ENCODE results near the gene MRPL43.
"Not testable (repeated sequence)": the region's sequence is repeated elsewhere in the genome, so short reads cannot be mapped to it uniquely, and the experiment has no call there.

MRPL43 gene

GRCh38 chr10:100986952-100987684, at the start of gene MRPL43, which contains the start of gene TWNK:
TSS of gene MRPL43 (minus strand) at chr10:100987497. CDS start at chr10:100987443, 54 bp downstream.
TSS of gene TWNK (plus strand) at chr10:100987543. CDS start at chr10:100988211, 668 bp downstream.
- peak; percentile 88 for DNase-seq

DNA sequence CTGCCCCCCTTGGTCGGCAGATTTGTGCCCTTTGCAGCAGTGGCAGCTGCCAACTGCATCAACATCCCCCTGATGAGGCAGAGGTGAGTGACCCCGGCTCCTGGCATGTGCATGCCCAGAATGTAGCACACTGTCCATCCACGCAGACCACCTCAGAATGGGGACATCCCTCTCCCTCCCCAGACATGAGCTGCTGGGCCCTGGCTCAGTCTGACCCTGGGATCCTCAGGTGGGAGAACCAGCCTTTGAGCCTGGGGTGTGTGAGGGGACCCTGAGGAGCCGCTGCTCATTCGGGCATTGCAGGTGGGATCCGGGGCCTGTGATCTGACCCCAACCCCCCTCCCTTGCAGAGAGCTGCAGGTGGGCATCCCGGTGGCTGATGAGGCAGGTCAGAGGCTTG, 49.4 kb upstream of the MRPL43 start:
- no peak for DNase-seq

GRCh38 chr10:101035916-101036702, 48.8 kb upstream of the MRPL43 start:
- DNase-seq, result no peak

DNA sequence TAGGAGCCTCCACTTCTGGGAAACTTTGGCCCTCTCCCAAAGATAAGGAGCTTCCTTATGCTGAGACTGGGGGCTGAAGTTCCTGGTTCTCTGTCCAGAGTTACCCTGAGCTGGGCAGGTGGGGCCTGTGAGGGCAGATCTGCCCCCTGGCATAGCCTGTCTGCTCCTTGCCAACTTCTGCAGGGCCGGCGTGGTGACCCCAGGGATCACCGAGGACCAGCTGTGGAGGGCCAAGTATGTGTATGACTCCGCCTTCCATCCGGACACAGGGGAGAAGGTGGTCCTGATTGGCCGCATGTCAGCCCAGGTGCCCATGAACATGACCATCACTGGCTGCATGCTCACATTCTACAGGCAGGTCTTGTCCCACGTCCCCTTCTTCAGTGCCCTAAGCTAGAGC, 48.0 kb upstream of the MRPL43 start:
- DNase-seq, result no peak

- DNase-seq, result not testable (repeated sequence)
These were observed 47.1 kb upstream of the MRPL43 start for GRCh38 chr10:101034404-101034803.

- DNase-seq, result no peak
These were observed 46.0 kb upstream of the MRPL43 start for GRCh38 chr10:101033276-101033675.

DNA sequence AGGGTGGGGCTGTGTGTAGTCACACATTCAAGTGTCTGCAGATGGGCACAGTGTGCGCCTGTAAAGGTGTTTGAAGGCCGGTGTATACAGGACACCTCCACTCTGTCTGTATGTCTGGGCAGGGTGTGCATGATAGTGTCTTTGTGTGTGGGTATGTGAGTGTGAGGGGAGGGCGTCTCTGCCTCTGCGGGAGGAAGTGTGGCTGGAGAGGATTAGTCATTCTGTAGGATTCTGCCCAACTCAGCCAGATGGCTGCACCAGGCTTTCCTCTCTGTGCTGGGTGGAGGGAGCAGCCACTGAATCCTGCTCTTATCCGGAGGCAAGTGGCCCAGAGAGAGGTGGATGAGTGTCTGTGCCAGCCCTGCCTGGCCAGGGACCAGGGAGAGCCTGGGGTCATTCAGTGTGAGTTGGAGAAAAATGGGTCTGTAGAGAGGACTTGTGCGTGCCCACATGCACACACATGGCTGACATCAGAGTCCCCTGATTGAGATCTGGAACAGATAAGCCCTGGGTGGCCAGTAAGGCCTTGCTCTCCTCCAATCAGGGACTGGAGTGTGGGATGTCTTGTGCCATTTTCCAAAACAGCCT, 45.4 kb upstream of the MRPL43 start:
- peak; percentile 77 for DNase-seq

- DNase-seq, result peak; percentile 38
These were observed 44.7 kb upstream of the MRPL43 start for GRCh38 chr10:101031796-101032636.

DNA sequence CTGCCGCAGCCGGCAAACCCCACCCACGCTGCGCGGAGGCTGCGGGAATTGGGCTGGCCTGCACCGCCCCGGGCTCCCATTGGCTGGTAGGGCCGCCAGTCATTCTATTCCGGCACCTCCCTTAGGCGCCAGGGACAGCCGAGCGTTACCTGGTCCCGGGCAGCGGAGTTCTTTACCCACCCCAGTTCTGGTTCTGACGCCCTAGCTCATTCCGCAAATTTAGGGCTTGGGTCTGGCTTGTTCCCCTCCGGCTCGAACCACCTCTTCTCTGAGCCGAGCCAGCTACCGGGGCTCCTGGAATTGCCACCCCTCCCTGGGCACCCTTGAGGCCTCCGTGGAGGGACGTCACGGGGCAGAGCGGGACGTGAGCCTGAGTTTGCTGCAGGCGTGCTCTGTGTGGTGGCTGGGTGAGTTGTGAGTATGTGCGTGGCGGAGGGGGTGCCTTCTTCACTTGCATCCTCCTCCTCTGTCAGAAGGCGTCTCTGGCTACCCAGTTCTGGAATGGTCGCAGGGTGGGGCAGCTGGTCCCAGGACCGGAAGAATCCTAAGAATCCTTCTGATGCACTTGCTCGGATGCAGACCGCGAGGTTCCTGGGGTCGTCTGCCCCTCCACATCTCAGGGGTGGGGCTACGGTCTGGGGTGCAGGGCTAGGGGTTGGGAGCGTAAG, 44.0 kb upstream of the MRPL43 start, which contains the start of the genes PDZD7 and SFXN3:
Gene PDZD7, minus strand, starts transcription at position 2 of the 668 bp plus-strand sequence. CDS start 910 bp downstream, outside the sequence.
Gene SFXN3, plus strand, starts transcription at position 107 of the 668 bp plus-strand sequence. CDS start 3,461 bp downstream, outside the sequence.
- DNase-seq, result peak; percentile 90

DNA sequence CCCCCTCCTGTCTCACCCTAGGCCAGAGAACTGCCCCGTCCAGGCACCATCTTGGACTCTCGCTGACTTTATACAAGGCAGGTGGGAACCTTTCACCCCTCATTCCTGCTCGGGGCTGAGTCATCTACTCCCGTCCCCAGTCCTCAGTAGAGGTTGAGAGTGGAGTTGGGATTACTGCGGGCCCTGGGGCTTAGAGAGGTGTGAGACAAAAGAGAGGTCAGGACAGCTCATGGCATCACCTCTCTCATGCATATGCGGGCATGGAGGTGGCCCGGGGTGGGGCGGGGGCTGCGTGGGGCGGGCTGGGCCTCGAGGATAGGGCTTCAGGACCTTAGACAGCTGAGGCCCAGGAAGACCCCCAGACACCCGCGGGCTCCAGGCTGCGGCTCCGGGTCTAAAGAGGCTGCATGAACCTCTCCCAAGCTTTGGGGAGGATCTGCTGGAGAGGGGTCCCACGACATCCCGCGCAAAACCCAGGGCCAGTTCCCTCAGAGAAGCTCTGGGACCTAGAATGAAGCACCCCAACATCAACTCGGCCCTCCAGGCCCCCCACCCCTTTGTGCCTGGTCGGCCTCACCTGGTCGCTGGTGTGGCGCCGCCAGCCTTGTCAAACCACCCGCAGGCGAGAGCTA, 43.3 kb upstream of the MRPL43 start:
- DNase-seq, result no peak

DNA sequence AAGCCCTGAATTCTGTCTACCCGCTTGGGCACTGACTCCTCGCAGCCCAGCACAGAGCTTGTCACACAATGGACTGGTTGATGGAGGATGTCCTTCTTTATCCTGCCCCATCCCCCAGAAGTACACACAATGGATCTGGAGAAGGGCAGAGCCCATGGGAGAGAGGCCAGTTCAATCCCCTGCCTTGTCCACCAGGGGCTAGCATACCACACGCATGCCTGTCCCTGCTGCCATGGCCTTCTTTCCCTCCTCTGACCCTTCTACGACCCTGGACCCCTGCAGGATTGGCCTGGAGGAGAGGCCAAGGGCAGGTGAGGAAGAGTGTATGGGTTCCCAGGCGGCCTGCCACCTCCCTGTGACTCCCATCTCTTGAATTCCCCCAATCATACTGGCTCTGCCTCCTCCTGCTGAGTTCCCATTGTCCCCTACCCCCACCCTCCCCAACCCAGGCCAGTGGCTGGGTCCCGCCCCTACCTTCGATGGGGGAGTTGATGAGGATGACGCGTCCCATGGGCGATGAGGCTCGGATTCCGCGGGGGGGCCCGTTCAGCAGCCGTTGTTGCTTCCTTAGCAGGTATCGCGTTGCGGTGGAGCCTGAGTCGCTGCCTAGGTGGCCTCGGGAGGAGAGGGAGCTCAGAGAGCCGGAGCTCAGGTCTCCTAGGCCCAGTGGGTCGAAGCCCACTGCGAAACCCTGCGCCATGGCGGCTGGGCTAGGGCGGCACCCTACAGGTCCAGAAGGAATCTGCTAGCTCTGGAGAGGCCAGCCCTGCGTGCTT, 42.4 kb upstream of the MRPL43 start:
- no peak for DNase-seq

DNA sequence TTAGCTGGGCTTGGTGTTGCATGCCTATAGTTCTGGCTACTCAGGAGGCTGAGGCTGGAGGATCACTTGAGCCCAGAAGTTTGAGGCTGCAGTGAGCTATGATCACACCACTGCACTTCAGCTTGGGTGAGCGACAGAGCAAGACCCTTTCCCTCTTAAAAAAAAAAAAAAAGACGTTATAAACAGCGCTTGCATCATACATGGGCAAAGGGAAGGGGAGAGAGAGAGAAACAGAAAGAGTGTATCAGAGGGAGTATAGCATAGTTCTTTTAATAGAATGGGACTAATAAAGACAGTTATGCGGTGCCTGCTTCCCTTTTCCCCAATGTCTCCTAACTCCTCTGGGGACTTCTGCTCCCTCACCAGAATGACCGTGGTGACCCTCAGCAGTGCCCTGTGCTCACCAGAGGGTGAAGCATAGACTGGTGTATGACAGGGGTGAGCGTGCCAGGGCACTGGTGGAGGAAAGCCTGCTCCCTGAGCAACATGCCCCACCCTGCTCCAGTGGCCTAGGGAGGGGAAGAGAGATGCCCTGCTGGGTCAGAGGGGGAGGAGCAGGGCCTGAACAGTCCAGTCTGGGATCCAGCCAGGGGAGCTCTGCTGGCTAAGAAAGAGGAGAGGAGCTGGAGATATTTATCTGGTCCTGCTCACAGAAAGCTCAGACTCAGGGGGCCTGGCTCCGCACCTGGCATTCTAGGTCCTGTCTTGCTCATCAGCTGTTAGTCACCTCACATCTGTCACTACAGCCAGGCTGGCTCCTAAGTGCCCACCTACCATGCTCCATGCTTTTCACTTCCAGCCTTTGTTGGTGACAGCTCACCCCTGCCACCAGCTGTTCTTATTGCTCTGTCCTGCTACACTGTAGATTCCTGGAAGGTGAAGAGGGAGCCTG, 41.4 kb upstream of the MRPL43 start:
- DNase-seq, result no peak

- no peak for DNase-seq
These were observed 39.9 kb upstream of the MRPL43 start for GRCh38 chr10:101027106-101027720.

- DNase-seq, result no peak
These were observed 35.8 kb upstream of the MRPL43 start for GRCh38 chr10:101022967-101023705.

DNA sequence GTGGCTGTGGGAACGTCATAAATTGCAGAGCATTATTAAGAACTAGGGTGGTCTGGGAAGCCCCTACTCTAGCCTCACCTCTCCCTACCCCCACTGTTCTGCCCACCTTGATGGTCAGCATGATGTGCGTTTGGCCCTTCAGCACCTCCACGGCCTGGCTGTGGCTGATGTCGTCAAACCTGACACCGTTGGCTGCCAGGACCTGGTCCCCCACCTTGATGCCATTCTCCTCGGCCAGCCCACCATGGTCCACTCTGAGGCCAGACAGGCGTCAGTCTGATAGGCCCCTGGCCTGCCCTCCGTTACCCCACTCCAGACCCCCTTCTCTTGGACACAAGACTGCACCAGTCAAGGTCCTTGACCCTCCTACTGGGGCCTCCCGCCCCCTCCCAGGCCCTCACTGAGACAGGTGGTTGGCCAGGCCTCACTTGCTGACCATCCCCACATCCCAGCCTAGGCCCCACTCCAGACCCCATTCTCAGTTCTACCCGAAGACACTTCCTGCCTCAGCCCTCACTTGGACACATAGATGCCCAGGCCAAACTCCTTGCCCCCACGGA, 34.5 kb upstream of the MRPL43 start:
- DNase-seq, result no peak

DNA sequence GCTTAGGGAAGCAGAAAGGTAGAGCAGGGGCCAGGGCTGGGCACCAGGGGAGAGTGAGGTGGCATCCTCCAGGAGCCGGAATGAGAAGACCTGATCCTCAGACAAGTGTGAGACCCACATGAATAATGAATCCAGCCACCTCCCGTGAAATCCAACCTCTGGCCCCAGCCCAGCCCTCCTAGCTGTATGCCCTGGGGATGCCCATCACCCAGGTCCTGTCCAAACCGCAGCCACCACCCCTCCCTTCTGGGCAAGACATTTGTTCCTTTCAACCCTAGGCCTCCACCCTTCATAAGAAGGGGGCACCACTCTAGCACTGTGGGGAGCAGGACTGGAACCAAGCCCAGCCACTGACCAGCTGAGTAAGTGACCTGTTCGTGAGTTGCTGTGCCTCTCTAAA, 33.9 kb upstream of the MRPL43 start:
- DNase-seq, result no peak

DNA sequence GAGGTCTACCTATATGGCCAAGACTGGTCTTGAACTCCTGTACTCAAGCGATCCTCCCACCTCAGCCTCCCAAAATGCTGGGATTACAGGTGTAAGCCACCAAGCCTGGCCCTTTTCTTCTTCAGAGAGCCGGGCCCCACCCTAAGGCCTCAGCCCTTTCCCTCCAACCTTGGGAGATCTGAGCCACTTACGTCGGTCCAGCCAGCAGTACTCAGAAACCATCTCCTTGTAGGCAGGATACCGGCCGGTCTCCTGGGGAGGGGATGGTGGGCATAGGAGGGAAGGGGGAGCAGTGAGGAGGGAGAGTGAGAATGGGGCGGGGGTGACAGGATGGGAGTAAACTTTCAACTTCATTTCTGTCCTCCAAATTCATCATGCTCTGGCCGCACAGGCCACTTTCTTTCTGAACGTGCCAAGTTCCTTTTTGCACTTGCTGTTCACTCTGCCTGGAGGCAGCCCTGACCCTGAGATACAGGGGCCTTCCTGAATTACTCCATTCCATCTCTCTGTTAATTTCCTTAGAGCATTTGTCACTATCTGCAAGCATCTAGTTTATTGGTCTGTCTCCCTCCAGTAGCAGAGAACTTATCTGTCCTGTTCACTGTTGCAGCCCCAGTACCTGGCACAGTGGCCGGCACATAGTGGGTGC, 33.3 kb upstream of the MRPL43 start:
- no peak for DNase-seq

DNA sequence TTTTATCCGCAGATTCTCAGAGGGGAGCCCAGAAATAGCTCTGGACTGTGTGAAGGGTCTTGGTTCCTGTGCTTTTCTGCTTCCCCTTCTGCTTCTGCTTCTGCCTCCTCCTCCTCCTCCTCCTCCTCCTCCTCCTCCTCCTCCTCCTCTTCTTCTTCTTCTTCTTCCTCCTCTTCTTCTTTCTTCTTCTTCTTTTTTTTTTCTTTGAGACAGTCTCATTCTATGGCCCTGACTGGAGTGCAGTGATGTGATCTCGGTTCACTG, 32.1 kb upstream of the MRPL43 start:
- no peak for DNase-seq
